Astrocyte of the spinal cord (primary cell): ENCODE measurements around the gene RGS6.

Experiments used
- DNase-seq: peaks from one replicate; pipeline ENCODE4 v3.0.0; 2011; ENCODE audit warnings: low read depth, low spot score
- H3K4me3 ChIP-seq: 2 replicates; pipeline ENCODE4 v1.5.1; 2011; ENCODE audit warnings: low read depth, mild to moderate bottlenecking, low read length, moderate library complexity
- CTCF ChIP-seq: IDR thresholded peaks from 2 replicates; pipeline ENCODE4 v1.5.1; 2012; ENCODE audit warnings: low read depth, mild to moderate bottlenecking, low read length, inconsistent platforms
- in situ Hi-C: cut with HindIII; loops from 2 replicates; pipeline ENCODE4 v1.10.0; 2017; ENCODE audit warnings: low sequenced_read_pairs

Gene RGS6

GRCh38 chr14:72369106-72369505 is 436.9 kb downstream of the RGS6 start:
- in situ Hi-C loops: no loop called here
- no peak for DNase-seq
- no peak for TF ChIP-seq CTCF
- H3K4me3 ChIP-seq: no peak overlapping the region

GRCh38 chr14:72377016-72377415 is 444.8 kb downstream of the RGS6 start:
- no peak for TF ChIP-seq CTCF
- DNase-seq: no peak
- no peak overlapping the region for H3K4me3 ChIP-seq
- in situ Hi-C loops: no loop called here

- DNase-seq: no peak
- in situ Hi-C loops: no loop called here
- no peak overlapping the region for H3K4me3 ChIP-seq
- no peak for TF ChIP-seq CTCF
Observed at GRCh38 chr14:72380456-72380855, 448.2 kb downstream of the RGS6 start.

- H3K4me3 ChIP-seq: no peak overlapping the region
- in situ Hi-C loops: no loop called here
- DNase-seq: no peak
- no peak for TF ChIP-seq CTCF
Observed at GRCh38 chr14:72383865-72384264, 451.6 kb downstream of the RGS6 start.

GRCh38 chr14:72387726-72388125 is 455.5 kb downstream of the RGS6 start:
- H3K4me3 ChIP-seq: no peak overlapping the region
- no peak for TF ChIP-seq CTCF
- no peak for DNase-seq
- in situ Hi-C loops: no loop called here

- TF ChIP-seq CTCF: no peak
- no peak for DNase-seq
- in situ Hi-C loops: no loop called here
- no peak overlapping the region for H3K4me3 ChIP-seq
Observed at GRCh38 chr14:72389200-72389599, 457.0 kb downstream of the RGS6 start.

- TF ChIP-seq CTCF: no peak
- no peak overlapping the region for H3K4me3 ChIP-seq
- DNase-seq: no peak
- in situ Hi-C loops: no loop called here
Observed at GRCh38 chr14:72401101-72401625, 468.9 kb downstream of the RGS6 start.
